HG02678 (cell line): Measurements from ENCODE around the gene BEGAIN.

ENCODE experiments used
- ATAC-seq: cut with Tn5 transposase; IDR thresholded peaks from one replicate; pipeline ENCODE4 v1.9.1; 2021; ENCODE audit warnings: mild to moderate bottlenecking, moderate library complexity; ENCODE audit not compliant: unreplicated experiment

The BEGAIN gene

GRCh38 chr14:100539766-100540140 is 47.5 kb downstream of the BEGAIN start:
- no peak for ATAC-seq

GRCh38 chr14:100539003-100539660 is 48.1 kb downstream of the BEGAIN start:
- no peak for ATAC-seq

- no peak for ATAC-seq
Observed at GRCh38 chr14:100538351-100539002, 48.7 kb downstream of the BEGAIN start.

GRCh38 chr14:100537446-100538350 is 49.5 kb downstream of the BEGAIN start:
- ATAC-seq: no peak

DNA sequence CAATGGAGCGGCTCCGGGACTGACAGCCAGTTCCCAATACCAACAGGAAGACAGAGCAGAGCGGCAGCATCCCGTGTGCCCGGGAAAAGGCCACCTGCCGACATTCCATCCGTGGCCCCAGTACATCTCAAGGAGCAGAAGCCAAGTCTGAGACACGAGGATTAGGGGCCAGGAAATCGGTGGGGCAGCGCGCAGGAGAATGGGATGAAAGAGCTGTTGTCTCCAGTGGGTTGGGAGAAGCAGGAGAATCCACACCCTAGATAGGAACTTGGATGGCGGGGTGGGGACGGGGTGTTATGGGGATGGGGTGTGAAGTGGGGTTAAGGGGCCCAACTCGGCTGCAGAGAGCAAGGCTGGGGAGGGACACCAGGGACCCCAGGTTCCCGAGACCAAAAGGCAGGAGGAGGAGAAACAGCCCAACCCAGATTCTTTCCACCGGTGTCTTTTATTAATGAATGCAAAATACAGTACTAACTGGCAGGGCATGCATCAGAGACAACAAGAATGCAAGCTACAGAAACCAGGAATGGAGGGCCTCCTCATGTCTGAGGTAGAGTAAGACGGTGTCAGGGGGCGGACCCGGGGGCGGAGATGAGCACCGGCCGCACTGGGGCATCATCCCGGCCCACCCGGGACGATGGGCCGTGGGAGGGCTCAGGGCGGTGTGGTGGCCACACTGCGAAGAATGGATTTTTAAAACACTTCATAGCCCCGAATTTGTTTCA is 50.3 kb downstream of the BEGAIN start:
- ATAC-seq: no peak

DNA sequence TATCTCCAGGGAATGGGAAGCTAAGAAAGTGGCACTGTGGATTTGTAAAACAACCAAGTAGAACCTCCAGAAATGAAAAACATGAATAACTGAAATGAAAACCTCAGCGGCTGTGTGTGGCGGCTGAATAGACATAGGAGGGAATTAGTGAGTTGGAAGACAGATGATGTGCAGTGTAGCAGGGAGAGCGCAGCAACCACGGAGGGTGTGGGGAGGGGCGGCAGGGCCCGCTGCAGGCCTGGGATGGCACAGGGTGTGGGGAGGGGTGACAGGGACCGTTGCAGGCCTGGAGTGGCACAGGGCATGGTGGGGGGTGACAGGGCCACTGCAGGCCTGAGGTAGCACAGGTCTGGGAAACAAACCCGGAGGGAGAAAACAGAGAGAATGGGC is 51.1 kb downstream of the BEGAIN start:
- no peak for ATAC-seq

- ATAC-seq: no peak
Observed at GRCh38 chr14:100535287-100536120, 51.7 kb downstream of the BEGAIN start.

GRCh38 chr14:100534528-100535286 is 52.5 kb downstream of the BEGAIN start:
- no peak for ATAC-seq

GRCh38 chr14:100533656-100534485 is 53.3 kb downstream of the BEGAIN start:
- no peak for ATAC-seq

- ATAC-seq: no peak
Observed at GRCh38 chr14:100532906-100533655, 54.1 kb downstream of the BEGAIN start.

- ATAC-seq: no peak
Observed at GRCh38 chr14:100532154-100532861, 54.9 kb downstream of the BEGAIN start.

DNA sequence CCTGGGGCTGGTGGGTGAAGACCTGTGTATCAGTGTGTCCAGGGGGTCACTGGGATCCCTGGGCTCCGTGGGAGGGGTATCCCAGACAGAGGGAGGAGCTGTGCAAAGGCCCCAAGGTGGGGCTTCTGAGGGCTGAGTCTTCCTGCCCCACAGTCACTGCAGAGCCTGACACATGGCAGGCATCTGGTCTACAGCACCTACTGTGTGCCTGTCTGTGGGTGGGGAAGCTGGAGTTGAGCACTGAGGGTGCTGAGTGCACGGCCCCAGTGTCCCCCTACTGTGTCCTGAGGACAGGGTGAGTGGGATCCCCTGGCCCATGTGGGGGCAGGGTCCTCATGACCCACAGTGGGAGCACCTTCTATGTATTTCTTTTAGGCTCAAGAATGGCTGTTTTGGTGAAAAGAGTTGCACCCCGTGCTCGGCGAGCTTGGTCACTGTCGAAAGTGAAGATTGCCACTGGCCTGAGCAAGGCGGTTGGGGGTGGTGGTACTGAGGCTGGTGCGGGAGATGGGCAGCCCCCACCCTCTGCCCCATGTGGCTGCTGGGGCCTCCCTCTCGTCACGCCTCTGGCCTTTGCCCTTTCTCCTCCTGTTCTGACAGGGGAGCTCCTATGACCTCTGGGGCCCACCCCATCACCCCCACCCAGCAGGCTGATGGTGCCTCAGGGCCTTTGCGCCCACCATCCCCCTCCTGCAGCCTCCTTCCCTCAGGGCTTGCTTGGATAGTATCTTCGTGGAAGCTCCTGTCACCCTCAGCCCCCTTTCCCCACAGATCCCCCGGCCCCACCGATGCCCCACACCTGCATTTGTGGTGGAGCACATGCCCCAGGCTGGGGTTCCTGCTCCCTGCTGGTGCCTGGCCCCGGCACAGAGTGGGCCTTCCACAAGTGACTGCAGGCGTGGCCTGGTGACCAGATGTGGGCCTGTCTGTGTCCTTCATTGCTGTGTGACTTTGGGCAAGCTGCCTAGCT is 55.8 kb downstream of the BEGAIN start:
- no peak for ATAC-seq

DNA sequence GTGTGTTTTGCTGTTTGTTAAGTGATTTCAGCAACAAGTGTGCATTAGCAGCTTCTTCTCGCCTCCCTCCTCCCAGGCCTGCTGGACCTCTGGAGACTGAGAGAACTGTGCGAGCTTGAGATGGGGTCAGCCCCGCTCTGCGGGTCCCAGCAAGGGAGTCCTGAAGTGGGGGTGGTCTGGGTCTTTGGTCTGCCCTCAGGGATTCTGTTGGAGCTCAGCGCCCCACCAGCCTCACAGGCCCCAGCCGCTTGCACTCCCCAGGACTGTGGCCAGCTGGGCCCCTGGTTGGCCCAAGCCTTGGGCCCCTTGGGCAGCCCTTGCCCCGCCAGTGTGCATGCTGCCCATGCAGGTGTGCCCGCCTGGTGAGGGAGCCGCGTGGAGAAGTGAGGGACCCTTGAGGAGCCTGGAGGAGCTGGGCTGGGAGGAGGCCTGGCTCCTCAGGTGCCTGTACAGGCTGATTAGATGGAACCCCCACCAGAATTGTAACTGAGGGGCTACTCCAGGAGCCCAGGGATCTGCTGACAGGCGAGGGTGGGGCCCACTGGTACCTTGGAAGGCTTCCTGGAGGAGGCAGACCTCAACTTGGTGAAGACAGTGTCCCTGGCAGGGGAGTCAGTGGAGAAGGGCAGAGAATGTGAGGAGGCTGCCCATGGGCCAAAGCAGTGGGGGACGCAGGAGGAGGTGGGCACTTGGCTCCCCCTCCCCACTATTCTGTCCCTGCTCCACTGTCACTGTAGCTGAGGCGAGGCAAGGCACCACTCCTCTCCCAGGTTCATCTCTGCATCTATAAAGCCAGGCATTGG is 56.7 kb downstream of the BEGAIN start:
- ATAC-seq: no peak

- no peak for ATAC-seq
Observed at GRCh38 chr14:100529561-100530031, 57.6 kb downstream of the BEGAIN start.

- ATAC-seq: no peak
Observed at GRCh38 chr14:100528962-100529560, 58.2 kb downstream of the BEGAIN start.
